K562 (cell line): ENCODE data around the gene SLC24A4. TPM values are rescaled to one million over a fixed set of nuclear protein-coding genes. Genes with fewer than 3 reads are reported as not detected.
A peak's percentile ranks its signal among the peaks of the same experiment; 100 is the strongest.

Source experiments
- ATAC-seq: fragments of 200-7000 bp; cut with Tn5 transposase; 3 replicates; pipeline ENCODE4 v1.9.1; 2020; ENCODE audit warnings: moderate library complexity
- BruUV-seq: library from RNA; stranded (reverse); fragments of 400-500 nt; replicated peaks from 2 replicates; lab custom pipeline; 2021; lab: Mats Ljungman, UMichigan
- CTCF ChIA-PET: fragments of 300-600 bp; formaldehyde crosslinking; extraction: SDS; loops from one replicate; lab custom pipeline; 2021; ENCODE audit warnings: low intra/inter-chr PET ratio; lab: Yijun Ruan, JAX
- POLR2A ChIA-PET: fragments of 300-600, 350-650 bp; sonication (Branson Sonifier 250); formaldehyde crosslinking; extraction: SDS; loops from one replicate; lab custom pipeline; 2021; ENCODE audit warnings: antibody characterized with exemption, inconsistent platforms; lab: Yijun Ruan, JAX
- DNase-seq, 4 experiments: peaks; one replicate each; pipeline versions ENCODE4 v3.0.0 to v3.0.0-alpha.2; 2011 to 2018; ENCODE audit warnings: low spot score in 3 of 4, mixed read lengths in 3 of 4; ENCODE audit errors: extremely low read depth in 1 of 4
- FAIRE-seq: peaks from 2 replicates; lab custom pipeline; 2011; peaks lifted over from hg19 to GRCh38; lab: Jason Lieb, UNC
- H2AFZ ChIP-seq: 2 replicates; pipeline ENCODE4 v1.6.0; 2011; ENCODE audit warnings: low read depth, low read length, control low read depth, inconsistent platforms
- H3K27ac ChIP-seq: fragments of 200-600 bp; 3 replicates; pipeline ENCODE4 v1.8.0; 2011; ENCODE audit warnings: low read depth, mild to moderate bottlenecking, control low read depth, inconsistent platforms, low read length, moderate library complexity, mixed read lengths; ENCODE audit errors: extremely low read depth
- H3K27me3 ChIP-seq, 2 experiments: fragments of 300-600 bp in 1 of 2; 2 replicates in 1 of 2; 3 replicates in 1 of 2; pipeline versions ENCODE4 v1.6.0 to v1.8.0; 2011; ENCODE audit warnings: inconsistent platforms in 2 of 2, low read length in 2 of 2, mild to moderate bottlenecking in 1 of 2, mixed read lengths in 1 of 2, moderate library complexity in 1 of 2; ENCODE audit not compliant: control insufficient read depth in 2 of 2, insufficient read depth in 2 of 2
- H3K36me3 ChIP-seq: fragments of 300-600 bp; 3 replicates; pipeline ENCODE4 v1.8.0; 2011; ENCODE audit warnings: mild to moderate bottlenecking, low read length, inconsistent platforms; ENCODE audit not compliant: control insufficient read depth, insufficient read depth
- H3K4me1 ChIP-seq, 2 experiments: fragments of 200-600 bp in 1 of 2; replicated peaks in 1 of 2; 2 replicates in 1 of 2; 3 replicates in 1 of 2; pipeline versions ENCODE4 v1.5.1 to v1.8.0; 2011; ENCODE audit warnings: inconsistent platforms in 2 of 2, low read length in 2 of 2, mild to moderate bottlenecking in 1 of 2, mixed read lengths in 1 of 2, moderate library complexity in 1 of 2; ENCODE audit not compliant: control insufficient read depth in 2 of 2, insufficient read depth in 2 of 2
- H3K4me2 ChIP-seq: 2 replicates; pipeline ENCODE4 v1.6.1; 2011; ENCODE audit warnings: low read length, control low read depth, inconsistent platforms, mixed read lengths; ENCODE audit not compliant: insufficient read depth
- H3K4me3 ChIP-seq: fragments of 200-600 bp; sonication (generic), shearing (Covaris generic); 2 replicates; pipeline ENCODE4 v1.5.1; 2016; ENCODE audit warnings: control low read depth, inconsistent platforms
- H3K79me2 ChIP-seq: fragments of 200-600 bp; 3 replicates; pipeline ENCODE4 v1.8.0; 2011; ENCODE audit warnings: low read length, inconsistent platforms; ENCODE audit not compliant: control insufficient read depth, insufficient read depth
- H3K9ac ChIP-seq, 2 experiments: 2 replicates each; pipeline versions ENCODE4 v1.6.0 to v1.6.1; 2011; ENCODE audit warnings: low read depth in 2 of 2, low read length in 2 of 2, control low read depth in 1 of 2, inconsistent platforms in 1 of 2, mild to moderate bottlenecking in 1 of 2, mixed read lengths in 1 of 2; ENCODE audit not compliant: insufficient read depth in 1 of 2
- H3K9me1 ChIP-seq: one replicate; pipeline ENCODE4 v1.6.0; 2011; ENCODE audit warnings: inconsistent platforms, mild to moderate bottlenecking, low read length, moderate library complexity; ENCODE audit not compliant: control insufficient read depth, insufficient read depth
- H3K9me3 ChIP-seq: replicated peaks from 2 replicates; pipeline ENCODE4 v1.5.1; 2011; ENCODE audit warnings: low read depth, low read length, inconsistent platforms; ENCODE audit not compliant: control insufficient read depth, insufficient read depth
- H4K20me1 ChIP-seq: replicated peaks from 2 replicates; pipeline ENCODE4 v1.6.1; 2011; ENCODE audit warnings: low read length, inconsistent platforms, mixed read lengths; ENCODE audit not compliant: control insufficient read depth, insufficient read depth
- ATF4 ChIP-seq: fragments of 450-650 bp; formaldehyde crosslinking; IDR thresholded peaks from 2 replicates; pipeline ENCODE4 v1.4.0; 2022; ENCODE audit warnings: mild to moderate bottlenecking, moderate library complexity
- ELF2 ChIP-seq: fragments of 250-450 bp; sonication (Bioruptor Pico); IDR thresholded peaks from 2 replicates; pipeline ENCODE4 v1.5.0; 2021; ENCODE audit warnings: mild to moderate bottlenecking
- HMGN3 ChIP-seq: IDR thresholded peaks from 2 replicates; pipeline ENCODE4 v1.6.1; 2011; ENCODE audit warnings: borderline replicate concordance, low read depth, mild to moderate bottlenecking, mixed read lengths, low read length; ENCODE audit not compliant: insufficient read length; ENCODE audit errors: extremely low read depth
- KDM2B ChIP-seq: fragments of 250-450 bp; sonication (Bioruptor Pico); IDR thresholded peaks from 2 replicates; pipeline ENCODE4 v1.8.0; 2021; ENCODE audit warnings: mild to moderate bottlenecking, moderate library complexity
- MAFF ChIP-seq: IDR thresholded peaks from 2 replicates; pipeline ENCODE4 v1.6.1; 2012; ENCODE audit warnings: low read length, improper control_type of control experiment
- MIER1 ChIP-seq: fragments of 450-650 bp; IDR thresholded peaks from 2 replicates; pipeline ENCODE4 v1.6.1; 2016; ENCODE audit warnings: antibody characterized with exemption, mild to moderate bottlenecking, low read depth
- RFX5 ChIP-seq: IDR thresholded peaks from 2 replicates; pipeline ENCODE4 v1.6.1; 2011; ENCODE audit warnings: low read depth, mild to moderate bottlenecking, improper control_type of control experiment, low read length
- SRF ChIP-seq, 2 experiments: fragments of 250-450, 450-650 bp in 1 of 2; sonication (Bioruptor Pico) in 1 of 2; sonication (generic) in 1 of 2; formaldehyde crosslinking; IDR thresholded peaks; 2 replicates each; pipeline versions ENCODE4 v1.5.0 to v1.5.1; 2020 to 2022; ENCODE audit warnings: mild to moderate bottlenecking in 1 of 2, missing genetic modification reagents in 1 of 2
- TFE3 ChIP-seq: fragments of 450-650 bp; formaldehyde crosslinking; IDR thresholded peaks from 2 replicates; pipeline ENCODE4 v1.4.0; 2020; ENCODE audit warnings: mild to moderate bottlenecking, mixed read lengths
- USF2 ChIP-seq: sonication (generic); formaldehyde crosslinking; IDR thresholded peaks from 2 replicates; pipeline ENCODE4 v1.5.0; 2020; ENCODE audit warnings: missing genetic modification reagents
- ZNF584 ChIP-seq: fragments of 200-800 bp; sonication (Bioruptor generic); IDR thresholded peaks from 2 replicates; pipeline ENCODE4 v1.6.1; 2016; ENCODE audit warnings: low read depth, mild to moderate bottlenecking, missing genetic modification characterization, missing compliant biosample characterization
- WGBS: fragments of 100-300 bp; shearing (Covaris generic); methylation state at CpG from one replicate; pipeline ENCODE4 v1.1.6; 2016; ENCODE audit warnings: low coverage, mixed read lengths; ENCODE audit not compliant: insufficient coverage; ENCODE audit errors: missing lambda C conversion rate; 5-methylcytosine and 5-hydroxymethylcytosine counted together
- in situ Hi-C: fragments of 300-500 bp; cut with MboI; formaldehyde crosslinking; loops from 4 replicates; pipeline ENCODE4 v1.15.0; 2018; ENCODE audit warnings: inconsistent platforms, mixed read lengths
- intact Hi-C: fragments of 100-400 bp; cut with micrococcal nuclease; formaldehyde crosslinking; loops from 2 replicates; pipeline ENCODE4 v1.14.2; 2022
- polyA plus RNA-seq, 8 experiments: library from polyadenylated mRNA; depleted of rRNA in 4 of 8; stranded (reverse) in 5 of 8; unstranded in 3 of 8; fragments of >200 nt; fragmentation: Nextera tagmentation in 2 of 8; fragmentation: Illumina TruSeq in 1 of 8; extraction: Ambion mirVana in 2 of 8; extraction: Trizol in 1 of 8; gene quantifications; 2 replicates each; pipeline versions ENCODE4 v1.2.1 to v1.2.3, GENCODE V29; 2011 to 2014; ENCODE audit warnings: inconsistent platforms in 1 of 8, missing spikeins in 1 of 8
- total RNA-seq, 7 experiments: library from RNA; depleted of rRNA in 6 of 7; stranded (reverse); fragments of >200 nt in 6 of 7; fragmentation: Illumina TruSeq in 2 of 7; extraction: Trizol in 2 of 7; gene quantifications; 2 replicates each; pipeline versions ENCODE4 v1.2.1 to v1.2.3, GENCODE V29; 2011 to 2021; ENCODE audit warnings: low replicate concordance in 1 of 7

SLC24A4 gene
- total and polyA plus RNA-seq, 9 of the 15 experiments (the other 6 are each of a cell fraction or from before 2014, with no cell fraction given) = not detected

- POLR2A ChIA-PET = interaction anchor here (0.6 kb wide), 1 partner anchor 562 kb away, joined by 3 read pairs; no protein-coding TSS in a partner anchor
- H3K79me2 ChIP-seq = no peaks in the 10 kb centered on the region
- no peak overlapping the region for H3K4me2 ChIP-seq
- DNase-seq = no peak
- 7% methylated on average over 3 of the region's 6 CpGs for WGBS
- H3K36me3 ChIP-seq = no peaks in the 10 kb centered on the region
- H3K4me1 ChIP-seq = no peaks in the 10 kb centered on the region
- H3K4me3 ChIP-seq = no peak overlapping the region
- no peaks in the 10 kb centered on the region for H3K9me3 ChIP-seq
- H3K27me3 ChIP-seq = peaks cover 0 to 11% of the 10 kb centered on the region in 2 experiments; a peak in 1 of 5 replicates
- no peak for FAIRE-seq
- in situ Hi-C loops (no loop called here), intact Hi-C loops (no loop called here)
- ATAC-seq = no peak
- no peak overlapping the region for H3K27ac ChIP-seq
- no TSS peak for BruUV-seq
- no peak overlapping the region for H3K9ac ChIP-seq
- TF ChIP-seq HMGN3 = no peak
- peak; percentile 58 for TF ChIP-seq TFE3 (CRISPR knock-in tag)
- TF ChIP-seq MAFF = no peak
- CTCF ChIA-PET = no interaction called here
- no peaks in the 10 kb centered on the region; the same call in 1 of the 2 replicates for H4K20me1 ChIP-seq
- no peak overlapping the region for H2AFZ ChIP-seq
- H3K9me1 ChIP-seq = no peaks in the 10 kb centered on the region
These were observed 6.0 kb upstream of the SLC24A4 start for GRCh38 chr14:92316937-92317336.

GRCh38 chr14:92317511-92317910, 5.5 kb upstream of the SLC24A4 start:
- Histone ChIP-seq H4K20me1 (no peaks in the 10 kb centered on the region; the same call in 1 of the 2 replicates), H3K79me2 (no peaks in the 10 kb centered on the region), H3K36me3 (no peaks in the 10 kb centered on the region), H2AFZ (no peak overlapping the region), H3K9ac (no peak overlapping the region), H3K4me1 (no peaks in the 10 kb centered on the region), H3K4me3 (no peak overlapping the region), H3K9me3 (no peaks in the 10 kb centered on the region), H3K27ac (no peak overlapping the region), H3K27me3 (peaks cover 0 to 16% of the 10 kb centered on the region in 2 experiments; a peak in 1 of 5 replicates), H3K9me1 (no peaks in the 10 kb centered on the region), H3K4me2 (no peak overlapping the region)
- in situ Hi-C loops = no loop called here
- intact Hi-C loops = no loop called here
- FAIRE-seq = no peak
- no peak for ATAC-seq
- WGBS = 0% methylated on average over 5 of the region's 5 CpGs
- DNase-seq = no peak
- ChIA-PET POLR2A (interaction anchor here (0.6 kb wide), 1 partner anchor 563 kb away, joined by 3 read pairs; no protein-coding TSS in a partner anchor), CTCF (no interaction called here)
- BruUV-seq = no TSS peak
- TF ChIP-seq SRF (CRISPR knock-in tag; IDR thresholded peaks at IDR 0.05) (no peak), MIER1 (no peak), RFX5 (no peak), ZNF584 (no peak), KDM2B (CRISPR knock-in tag) (no peak), USF2 (CRISPR knock-in tag) (no peak), ATF4 (CRISPR knock-in tag) (no peak), ELF2 (no peak)
